A549 (cell line): ENCODE measurements around the gene NSMCE1. TPM values are rescaled to one million over a fixed set of nuclear protein-coding genes. Genes with fewer than 3 reads are reported as not detected.
"Not testable (repeated sequence)": the region's sequence is repeated elsewhere in the genome, so short reads cannot be mapped to it uniquely, and the experiment has no call there.

Experiments
- ATAC-seq, 2 experiments: fragments of 200-7000 bp in 1 of 2; fragments of >200 bp in 1 of 2; cut with Nextera tagmentation in 1 of 2; cut with Tn5 transposase in 1 of 2; 3 replicates each; pipeline versions ENCODE4 v1.8.0 to v1.9.1; 2018 to 2020; ENCODE audit warnings: mild to moderate bottlenecking in 1 of 2, moderate library complexity in 1 of 2
- CTCF ChIA-PET: fragments of 300-600 bp; sonication (Branson Sonifier 250); formaldehyde crosslinking; extraction: SDS; loops from one replicate; lab custom pipeline; 2021; ENCODE audit warnings: antibody characterized with exemption, inconsistent platforms; lab: Yijun Ruan, JAX
- POLR2A ChIA-PET: fragments of 350-600 bp; formaldehyde crosslinking; extraction: SDS; loops from one replicate; lab custom pipeline; 2021; ENCODE audit warnings: antibody characterized with exemption, inconsistent platforms; lab: Yijun Ruan, JAX
- DNase-seq, 2 experiments: peaks; one replicate each; pipeline versions ENCODE4 v3.0.0 to v3.0.0-alpha.2; 2011 to 2016; ENCODE audit warnings: low read depth in 1 of 2, low spot score in 1 of 2
- FAIRE-seq: peaks from 2 replicates; lab custom pipeline; 2011; peaks lifted over from hg19 to GRCh38; lab: Jason Lieb, UNC
- H3K27ac ChIP-seq, 2 experiments: fragments of >200 bp; sonication (Bioruptor Twin); formaldehyde crosslinking; 3 replicates each; pipeline ENCODE4 v1.5.1; 2016 to 2017
- H3K4me1 ChIP-seq: fragments of >200 bp; sonication (Bioruptor Twin); formaldehyde crosslinking; 3 replicates; pipeline ENCODE4 v1.6.1; 2016
- H3K4me2 ChIP-seq: fragments of >200 bp; sonication (Bioruptor Twin); formaldehyde crosslinking; 3 replicates; pipeline ENCODE4 v1.6.1; 2016
- H3K4me3 ChIP-seq: fragments of >200 bp; sonication (Bioruptor Twin); formaldehyde crosslinking; 3 replicates; pipeline ENCODE4 v1.5.1; 2016
- H3K9me3 ChIP-seq: fragments of >200 bp; sonication (Bioruptor Twin); formaldehyde crosslinking; 3 replicates; pipeline ENCODE4 v1.6.1; 2016
- ATOH8 ChIP-seq: fragments of 250-450 bp; sonication (Bioruptor Pico); IDR thresholded peaks from 2 replicates; pipeline ENCODE4 v1.5.0; 2020; ENCODE audit warnings: low read depth, mild to moderate bottlenecking, moderate library complexity
- CBX8 ChIP-seq: fragments of 200-600 bp; sonication (generic); IDR thresholded peaks from 2 replicates; pipeline ENCODE4 v1.6.1; 2016
- CEBPB ChIP-seq, 2 experiments: fragments of >200 bp in 1 of 2; sonication (Bioruptor Twin) in 1 of 2; formaldehyde crosslinking in 1 of 2; IDR thresholded peaks; 2 replicates each; pipeline ENCODE4 v1.6.1; 2012 to 2016
- CHD4 ChIP-seq: fragments of 200-600 bp; sonication (generic); IDR thresholded peaks from 2 replicates; pipeline ENCODE4 v1.6.1; 2016; ENCODE audit warnings: antibody characterized with exemption, mild to moderate bottlenecking, borderline replicate concordance
- E2F6 ChIP-seq: IDR thresholded peaks from 2 replicates; pipeline ENCODE4 v1.6.1; 2012; ENCODE audit warnings: low read depth, borderline replicate concordance
- EHF ChIP-seq: fragments of 250-450 bp; sonication (Bioruptor Pico); IDR thresholded peaks from 2 replicates; pipeline ENCODE4 v1.5.0; 2020; ENCODE audit warnings: mild to moderate bottlenecking
- ESRRA ChIP-seq: fragments of 150-350 bp; IDR thresholded peaks from 2 replicates; pipeline ENCODE4 v1.6.1; 2014; ENCODE audit warnings: mild to moderate bottlenecking, low read length, borderline replicate concordance
- FOSL2 ChIP-seq, 2 experiments: fragments of 450-650 bp in 1 of 2; fragments of >200 bp in 1 of 2; sonication (Bioruptor Twin) in 1 of 2; formaldehyde crosslinking; IDR thresholded peaks; 2 replicates each; pipeline versions ENCODE4 v1.5.0 to v1.6.1; 2016 to 2020; ENCODE audit warnings: mild to moderate bottlenecking in 1 of 2, moderate library complexity in 1 of 2
- HOXB5 ChIP-seq: fragments of 250-450 bp; sonication (Bioruptor Pico); IDR thresholded peaks from 2 replicates; pipeline ENCODE4 v1.5.0; 2020; ENCODE audit warnings: mild to moderate bottlenecking, moderate library complexity
- KDM1A ChIP-seq: fragments of 200-600 bp; sonication (generic); IDR thresholded peaks from 2 replicates; pipeline ENCODE4 v1.6.1; 2016; ENCODE audit warnings: low read depth, mild to moderate bottlenecking
- MAZ ChIP-seq: fragments of 150-350 bp; IDR thresholded peaks from 2 replicates; pipeline ENCODE4 v1.6.1; 2014; ENCODE audit warnings: antibody characterized with exemption, low read depth, low read length, borderline replicate concordance
- MYC ChIP-seq: IDR thresholded peaks from 2 replicates; pipeline ENCODE4 v1.6.1; 2012; ENCODE audit warnings: mild to moderate bottlenecking, inconsistent platforms, low read length, improper control_type of control experiment, borderline replicate concordance
- NFE2L2 ChIP-seq: fragments of 150-350 bp; conservative IDR thresholded peaks from 2 replicates; pipeline ENCODE4 v1.6.1; 2014; ENCODE audit warnings: low read length
- PBX3 ChIP-seq: IDR thresholded peaks from 2 replicates; pipeline ENCODE4 v1.6.1; 2012
- PHF8 ChIP-seq: fragments of 200-600 bp; sonication (generic); IDR thresholded peaks from 2 replicates; pipeline ENCODE4 v1.6.1; 2016; ENCODE audit warnings: low read depth, mild to moderate bottlenecking, antibody characterized with exemption, moderate library complexity, borderline replicate concordance
- POLR2A ChIP-seq: IDR thresholded peaks from 2 replicates; pipeline ENCODE4 v1.6.1; 2012; ENCODE audit warnings: mild to moderate bottlenecking, low read length
- RAD21 ChIP-seq, 2 experiments: fragments of >200 bp in 1 of 2; sonication (Bioruptor Twin) in 1 of 2; formaldehyde crosslinking in 1 of 2; IDR thresholded peaks in 1 of 2; conservative IDR thresholded peaks in 1 of 2; 2 replicates in 1 of 2; 3 replicates in 1 of 2; pipeline ENCODE4 v1.6.1; 2012 to 2018; ENCODE audit warnings: inconsistent platforms in 1 of 2
- RARB ChIP-seq: fragments of 250-450 bp; sonication (Bioruptor Pico); IDR thresholded peaks from 2 replicates; pipeline ENCODE4 v1.8.0; 2021; ENCODE audit warnings: mild to moderate bottlenecking, moderate library complexity
- REST ChIP-seq: fragments of 200-600 bp; sonication (generic); IDR thresholded peaks from 2 replicates; pipeline ENCODE4 v1.6.1; 2016; ENCODE audit warnings: antibody characterized with exemption, mild to moderate bottlenecking, moderate library complexity
- RFX5 ChIP-seq: fragments of 450-650 bp; IDR thresholded peaks from 2 replicates; pipeline ENCODE4 v1.7.1; 2014; ENCODE audit warnings: antibody characterized with exemption, mild to moderate bottlenecking, moderate library complexity
- RNF2 ChIP-seq: fragments of 200-600 bp; sonication (generic); IDR thresholded peaks from 2 replicates; pipeline ENCODE4 v1.6.1; 2016; ENCODE audit warnings: low read depth, mild to moderate bottlenecking, antibody characterized with exemption, moderate library complexity, borderline replicate concordance
- WGBS: methylation state at CpG from one replicate; pipeline ENCODE4 v1.1.6; 2017; ENCODE audit errors: missing lambda C conversion rate; 5-methylcytosine and 5-hydroxymethylcytosine counted together
- polyA plus RNA-seq, 4 experiments: library from polyadenylated mRNA; depleted of rRNA in 3 of 4; stranded (reverse); fragments of >200 nt; fragmentation: RNase III in 1 of 4; extraction: RNeasy Plus Mini Kit Qiagen cat#74134 plus additional on column Dnase treatment in 1 of 4; gene quantifications; 2 replicates in 3 of 4; 3 replicates in 1 of 4; pipeline ENCODE4 v1.2.3, GENCODE V29; 2011 to 2017

NSMCE1 gene
- polyA plus RNA-seq, 2 of the 4 experiments (the other 2 are of a cell fraction) = 32.0 to 59.9 TPM

GRCh38 chr16:27208796-27209195 is 59.8 kb downstream of the NSMCE1 start:
- ChIA-PET CTCF (interaction anchor here (0.6 to 1.9 kb wide), 2 partner anchors 26 to 1984 kb away, joined by 3 to 9 read pairs; no protein-coding TSS in a partner anchor), POLR2A (no interaction called here)
- no peak overlapping the region for H3K4me3 ChIP-seq

GRCh38 chr16:27208081-27208680 is 60.4 kb downstream of the NSMCE1 start:
- DNase-seq (no peak), FAIRE-seq (no peak), ATAC-seq (no peak)
- no peak overlapping the region for H3K4me3 ChIP-seq
- peaks cover 6% of the 10 kb centered on the region; the same call in 1 of the 3 replicates for H3K4me1 ChIP-seq
- no peak overlapping the region for H3K27ac ChIP-seq
- 78% methylated on average over 8 of the region's 8 CpGs for WGBS
- H3K4me2 ChIP-seq = no peak overlapping the region
- TF ChIP-seq FOSL2 (IDR thresholded peaks at IDR 0.05) = no peak
- no peak for TF ChIP-seq FOSL2 (CRISPR knock-in tag; IDR thresholded peaks at IDR 0.05)
- ChIA-PET POLR2A (no interaction called here), CTCF (interaction anchor here (1.0 to 1.9 kb wide), 3 partner anchors 27 to 53 kb away, joined by 3 to 9 read pairs (median 4); no protein-coding TSS in a partner anchor)
- no peaks in the 10 kb centered on the region for H3K9me3 ChIP-seq

More at GRCh38 chr16:27208796-27209195, 59.8 kb downstream of the NSMCE1 start:
- Histone ChIP-seq H3K4me1 (peaks cover 6% of the 10 kb centered on the region; the same call in 1 of the 3 replicates), H3K4me2 (no peak overlapping the region), H3K9me3 (no peaks in the 10 kb centered on the region), H3K27ac (no peak overlapping the region)
- 94% methylated on average over 3 of the region's 3 CpGs for WGBS
- FAIRE-seq (no peak), ATAC-seq (no peak)
- TF ChIP-seq EHF (CRISPR knock-in tag) (no peak), PBX3 (no peak), E2F6 (no peak), POLR2A (no peak), MYC (no peak), HOXB5 (CRISPR knock-in tag) (no peak), PHF8 (no peak), KDM1A (no peak), ESRRA (no peak), RARB (CRISPR knock-in tag) (no peak), RFX5 (no peak), MAZ (no peak), RAD21 (conservative IDR thresholded peaks at IDR 0.05 in 1 of 2, IDR thresholded peaks at IDR 0.05 in 1 of 2) (no peak), NFE2L2 (no peak), RNF2 (no peak), CEBPB (IDR thresholded peaks at IDR 0.05) (no peak), REST (no peak), ATOH8 (CRISPR knock-in tag) (no peak), CBX8 (no peak), CHD4 (no peak)
- TF ChIP-seq, all 56 proteins: peak for 0
- no peak for DNase-seq

- 94% methylated on average over 10 of the region's 10 CpGs for WGBS
- not testable (repeated sequence) for FAIRE-seq, H3K9me3 ChIP-seq
Measured at GRCh38 chr16:27207121-27207520, 61.5 kb downstream of the NSMCE1 start.

More at GRCh38 chr16:27207121-27207520, 61.5 kb downstream of the NSMCE1 start:
- POLR2A ChIA-PET, H3K4me1 ChIP-seq, ATAC-seq, H3K4me3 ChIP-seq, H3K4me2 ChIP-seq, DNase-seq, H3K27ac ChIP-seq: not testable (repeated sequence)
- CTCF ChIA-PET = interaction anchor here (1.0 to 1.3 kb wide), 2 partner anchors 27 to 52 kb away, joined by 3 to 4 read pairs; no protein-coding TSS in a partner anchor
